Measurements from ENCODE around the gene SLC4A11. TPM values are rescaled to one million over a fixed set of nuclear protein-coding genes. Genes with fewer than 3 reads are reported as not detected.

SLC4A11 gene
- total and polyA plus RNA-seq, 2 experiments from 2014 or later: 14.8 to 17.1 TPM

- no peaks in the 10 kb centered on the region for H3K27me3 ChIP-seq (ENCODE audit: insufficient read depth)
- peak overlapping the region; percentile 67; the same call in 1 of the 2 replicates for H3K27ac ChIP-seq (ENCODE audit: low read depth)
- ATAC-seq (no peak), DNase-seq (ENCODE audit: low spot score) (no peak)
- Mint-ChIP-seq H3K27ac (no peak overlapping the region), H3K4me1 (peaks cover 16% of the 10 kb centered on the region), H3K4me3 (no peak overlapping the region), H3K27me3 (ENCODE audit: insufficient read depth, low read depth, poor library complexity) (peaks cover 2% of the 10 kb centered on the region), H3K9me3 (no peaks in the 10 kb centered on the region; the same call in 2 of the 3 replicates), H3K36me3 (ENCODE audit: low read depth) (peaks cover 3% of the 10 kb centered on the region; the same call in 1 of the 3 replicates)
- H2AFZ ChIP-seq: no peak overlapping the region
- 0 out of 2 replicates have a peak, but pooled peaks cover 6% of the 10 kb centered on the region for H3F3A ChIP-seq (replicated peaks; ENCODE audit: low read depth)
- peaks cover 5% of the 10 kb centered on the region; the same call in 1 of the 2 replicates for H3K4me1 ChIP-seq (ENCODE audit: insufficient read depth)
- H3K4me2 ChIP-seq: no peak overlapping the region
- peaks cover 15% of the 10 kb centered on the region for H3K79me2 ChIP-seq (replicated peaks; ENCODE audit: insufficient read depth)
- H3K4me3 ChIP-seq: no peak overlapping the region
- peaks cover 3% of the 10 kb centered on the region; the same call in 1 of the 2 replicates for H4K20me1 ChIP-seq (replicated peaks; ENCODE audit: insufficient read depth)
- H3K9me2 ChIP-seq (ENCODE audit: insufficient read depth): no peaks in the 10 kb centered on the region
- no peaks in the 10 kb centered on the region for H3K36me3 ChIP-seq (ENCODE audit: insufficient read depth)
- TF ChIP-seq POLR2AphosphoS5 (IDR thresholded peaks at IDR 0.05; ENCODE audit: low read depth): no peak
- no peak for TF ChIP-seq ETS1 (IDR thresholded peaks at IDR 0.05)
- TF ChIP-seq EZH2 (IDR thresholded peaks at IDR 0.05; ENCODE audit: low read depth, unreplicated experiment): no peak
- TF ChIP-seq ZNF331 (CRISPR knock-in tag; IDR thresholded peaks at IDR 0.05; ENCODE audit: low read depth): no peak
- no peak for TF ChIP-seq ZNF462 (CRISPR knock-in tag; IDR thresholded peaks at IDR 0.05)
- TF ChIP-seq ZNF114 (CRISPR knock-in tag; IDR thresholded peaks at IDR 0.05): no peak
- TF ChIP-seq EZH2phosphoT487 (IDR thresholded peaks at IDR 0.05; ENCODE audit: unreplicated experiment): no peak
- no peak for TF ChIP-seq CREB1 (CRISPR knock-in tag; IDR thresholded peaks at IDR 0.05; ENCODE audit: low read depth)
- TF ChIP-seq JUNB (IDR thresholded peaks at IDR 0.05; ENCODE audit: unreplicated experiment): no peak
- no peak for TF ChIP-seq CTCF (conservative IDR thresholded peaks at IDR 0.05; ENCODE audit: low read depth in 2 of 2)
- no peak for TF ChIP-seq NANOG (IDR thresholded peaks at IDR 0.05; ENCODE audit: borderline replicate concordance)
- no peak for TF ChIP-seq REST (IDR thresholded peaks at IDR 0.05; ENCODE audit: unreplicated experiment)
- TF ChIP-seq STAT1 (IDR thresholded peaks at IDR 0.05; ENCODE audit: unreplicated experiment): no peak
These were observed 61.1 kb downstream of the SLC4A11 start for GRCh38 chr20:3177746-3178485.

Measured in GM23338 (cell line).